ENCODE data around the gene FADS1.
A peak's percentile ranks its signal among the peaks of the same experiment; 100 is the strongest.

FADS1 gene

DNA sequence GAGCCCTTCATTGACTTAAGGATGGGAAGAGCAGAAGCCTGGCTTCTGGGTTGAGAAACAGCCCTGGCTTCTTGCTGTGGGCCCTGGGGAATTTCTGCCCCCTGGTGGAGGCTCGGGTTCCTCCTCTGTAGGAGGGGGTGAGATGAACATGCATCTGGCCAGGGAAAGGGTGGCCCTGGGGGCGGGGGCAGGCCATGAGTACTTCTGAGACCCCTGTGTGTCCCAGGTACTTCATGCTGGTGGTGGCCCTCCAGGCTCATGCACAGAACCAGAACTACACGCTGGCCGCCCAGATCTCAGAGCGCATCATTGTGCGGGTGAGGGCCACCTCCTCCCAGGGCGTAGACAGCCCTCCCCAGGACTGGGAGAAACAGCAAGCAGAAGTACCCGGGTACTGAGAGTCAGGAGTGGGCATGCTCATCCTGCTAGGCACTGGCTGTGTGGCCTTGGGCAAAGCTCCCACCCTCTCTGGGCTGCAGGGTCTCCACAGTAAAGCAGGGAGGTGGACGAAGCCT lies 40.2 kb downstream of the FADS1 start:
- peak; percentile 86 for DNase-seq (ENCODE audit: low spot score)

- DNase-seq (ENCODE audit: low spot score), result no peak
Observed at GRCh38 chr11:61775606-61776554, 40.9 kb downstream of the FADS1 start.

GRCh38 chr11:61775106-61775505 lies 41.7 kb downstream of the FADS1 start:
- no peak for DNase-seq (ENCODE audit: low spot score)

DNA sequence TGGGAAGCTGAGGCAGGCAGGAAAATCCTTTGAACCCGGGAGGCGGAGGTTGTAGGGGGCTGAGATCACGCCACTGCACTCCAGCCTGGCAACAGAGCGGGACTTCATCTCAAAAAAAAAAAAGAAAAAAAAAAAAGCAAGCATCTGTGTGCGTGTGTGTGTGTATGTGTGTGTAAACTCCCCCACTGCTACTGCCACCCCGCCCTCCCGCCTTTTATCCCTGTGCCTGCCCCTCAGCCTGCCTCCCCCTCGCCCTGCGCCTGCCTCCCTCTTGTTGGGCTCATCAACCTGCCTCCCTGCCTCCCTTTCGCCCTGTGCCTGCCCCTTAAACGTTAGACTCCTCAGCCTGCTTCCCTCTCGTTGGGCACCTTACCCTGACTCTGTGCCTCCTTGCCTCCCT lies 42.4 kb downstream of the FADS1 start:
- no peak for DNase-seq (ENCODE audit: low spot score)

DNA sequence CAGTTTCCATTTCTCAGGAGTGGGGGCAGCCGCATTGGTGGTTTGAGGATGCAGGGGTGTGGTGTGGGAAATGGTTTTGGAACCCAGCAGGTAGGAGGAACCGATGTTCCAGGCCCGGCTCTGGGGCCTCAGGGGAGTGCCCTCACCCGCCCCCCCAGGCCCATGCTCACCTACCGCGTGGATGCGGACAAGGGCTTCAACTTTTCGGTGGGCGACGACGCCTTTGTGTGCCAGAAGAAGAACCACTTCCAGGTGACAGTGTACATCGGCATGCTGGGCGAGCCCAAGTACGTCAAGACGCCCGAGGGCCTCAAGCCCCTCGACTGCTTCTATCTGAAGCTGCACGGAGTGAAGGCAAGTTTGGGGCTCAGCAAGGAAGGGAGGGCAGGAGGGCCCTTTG lies 43.0 kb downstream of the FADS1 start:
- DNase-seq (ENCODE audit: low spot score), result no peak

GRCh38 chr11:61773356-61773755 lies 43.4 kb downstream of the FADS1 start:
- no peak for DNase-seq (ENCODE audit: low spot score)

DNA sequence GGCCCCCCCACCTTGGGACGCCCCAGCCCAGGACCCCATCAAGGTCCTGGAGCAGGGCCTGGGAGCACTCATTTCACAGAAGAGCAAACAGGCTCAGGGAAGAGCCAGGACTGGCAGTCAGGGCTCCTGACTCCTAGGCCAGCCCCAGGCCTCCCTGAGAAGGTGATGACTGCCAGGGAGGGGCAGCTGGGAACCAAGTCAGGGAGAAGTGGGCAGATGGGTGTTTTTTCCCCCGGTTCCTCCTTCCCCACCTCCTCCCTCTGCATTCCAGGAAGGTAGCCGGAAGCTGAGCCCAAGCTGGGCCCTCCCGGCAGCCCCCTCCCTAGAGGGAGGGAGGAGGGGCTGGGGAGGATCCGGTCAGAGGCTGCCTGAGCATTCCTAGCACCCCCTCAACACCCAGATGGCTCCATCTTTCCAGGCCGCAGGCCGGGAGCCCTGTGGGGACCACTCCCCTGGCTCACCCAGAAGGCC lies 44.8 kb downstream of the FADS1 start:
- no peak for DNase-seq (ENCODE audit: low spot score)

- DNase-seq (ENCODE audit: low spot score), result no peak
Observed at GRCh38 chr11:61771195-61771894, 45.5 kb downstream of the FADS1 start.

- no peak for DNase-seq (ENCODE audit: low spot score)
Observed at GRCh38 chr11:61769946-61770683, 46.7 kb downstream of the FADS1 start.

GRCh38 chr11:61769169-61769920 lies 47.5 kb downstream of the FADS1 start:
- peak; percentile 51 for DNase-seq (ENCODE audit: low spot score)

DNA sequence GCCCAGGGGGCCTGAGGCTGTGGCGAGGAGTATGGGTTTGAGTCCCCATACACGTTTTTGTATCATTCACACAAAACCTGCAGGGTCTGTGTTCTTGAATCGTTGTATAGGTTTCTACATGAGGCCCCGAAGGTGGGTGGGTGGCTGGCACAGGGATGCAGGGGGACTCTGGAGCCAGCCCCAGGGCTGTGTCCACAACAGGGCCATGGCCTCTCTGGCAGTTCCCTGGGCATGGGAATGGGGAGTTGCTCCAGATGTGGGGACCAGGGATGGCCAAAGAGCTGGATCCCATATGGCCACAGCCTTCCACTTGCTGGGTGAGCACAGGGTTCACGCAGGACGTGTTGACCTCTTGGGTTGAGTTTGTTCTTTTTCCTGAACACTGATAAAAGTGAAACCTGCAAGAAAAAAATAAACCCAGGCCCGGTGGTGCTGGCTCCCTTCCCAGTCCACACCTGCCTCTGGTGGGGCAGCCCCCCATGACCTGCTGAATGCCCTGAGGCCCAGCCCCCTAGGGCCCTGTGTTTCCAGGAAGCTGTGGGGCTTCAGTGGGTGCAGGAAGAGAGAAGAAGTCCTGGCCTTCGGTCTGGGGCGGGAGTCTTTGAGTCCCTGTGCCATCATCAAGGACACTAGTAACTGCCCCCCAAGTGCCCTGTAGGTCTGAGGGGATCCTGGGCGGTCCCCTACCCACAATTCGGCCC lies 48.3 kb downstream of the FADS1 start:
- no peak for DNase-seq (ENCODE audit: low spot score)

DNA sequence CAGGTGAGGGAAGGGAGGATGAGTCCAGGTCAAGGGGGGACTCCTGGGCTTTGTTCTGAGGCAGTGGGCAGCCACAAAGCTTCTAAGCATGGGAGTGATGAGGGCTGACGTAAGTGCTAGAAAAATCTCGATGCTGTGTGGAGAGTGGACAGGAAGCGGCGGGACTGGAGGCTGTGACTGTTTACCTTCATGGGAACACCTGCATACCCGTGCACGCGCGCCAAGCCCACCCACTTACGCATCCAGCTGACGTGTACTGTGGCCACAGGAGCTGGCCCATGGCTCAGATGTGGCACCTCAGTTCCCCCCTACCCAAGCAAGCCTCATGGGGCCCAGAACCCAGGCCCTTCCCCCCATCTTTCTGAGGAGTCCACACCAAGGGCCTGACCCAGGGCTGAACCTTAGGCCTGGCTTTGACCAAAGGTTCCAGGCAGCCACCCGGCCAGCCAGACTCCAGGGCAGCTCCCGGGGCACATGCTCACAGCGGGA lies 50.4 kb downstream of the FADS1 start:
- DNase-seq (ENCODE audit: low spot score), result no peak

DNA sequence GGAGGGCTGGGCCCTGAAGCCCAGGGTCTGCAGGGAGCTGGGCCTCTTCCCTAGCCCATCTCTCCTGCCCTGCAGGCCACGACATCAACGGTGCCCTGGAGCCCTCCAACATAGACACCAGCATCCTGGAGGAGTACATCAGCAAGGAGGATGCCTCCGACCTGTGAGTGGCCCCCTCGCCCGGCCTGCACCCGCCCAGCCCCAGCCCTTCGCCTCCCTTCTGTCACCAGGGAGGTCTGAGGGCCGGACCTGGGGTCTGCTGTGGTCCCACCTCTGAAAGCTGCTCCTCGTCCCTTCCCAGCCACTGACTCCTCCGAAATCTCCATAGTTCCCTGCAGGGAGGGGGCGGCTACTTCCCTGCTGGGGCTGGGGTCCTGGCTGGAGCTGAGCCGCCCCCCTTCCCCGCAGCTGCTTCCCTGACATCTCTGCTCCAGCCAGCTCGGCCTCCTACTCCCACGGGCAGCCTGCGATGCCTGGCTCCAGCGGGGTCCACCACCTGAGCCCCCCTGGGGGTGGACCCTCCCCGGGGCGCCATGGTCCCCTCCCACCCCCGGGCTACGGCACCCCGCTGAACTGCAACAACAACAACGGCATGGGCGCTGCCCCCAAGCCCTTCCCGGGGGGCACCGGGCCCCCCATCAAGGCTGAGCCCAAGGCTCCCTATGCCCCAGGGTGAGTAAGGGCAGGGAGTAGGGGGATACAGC lies 51.1 kb downstream of the FADS1 start:
- DNase-seq (ENCODE audit: low spot score), result no peak

DNA sequence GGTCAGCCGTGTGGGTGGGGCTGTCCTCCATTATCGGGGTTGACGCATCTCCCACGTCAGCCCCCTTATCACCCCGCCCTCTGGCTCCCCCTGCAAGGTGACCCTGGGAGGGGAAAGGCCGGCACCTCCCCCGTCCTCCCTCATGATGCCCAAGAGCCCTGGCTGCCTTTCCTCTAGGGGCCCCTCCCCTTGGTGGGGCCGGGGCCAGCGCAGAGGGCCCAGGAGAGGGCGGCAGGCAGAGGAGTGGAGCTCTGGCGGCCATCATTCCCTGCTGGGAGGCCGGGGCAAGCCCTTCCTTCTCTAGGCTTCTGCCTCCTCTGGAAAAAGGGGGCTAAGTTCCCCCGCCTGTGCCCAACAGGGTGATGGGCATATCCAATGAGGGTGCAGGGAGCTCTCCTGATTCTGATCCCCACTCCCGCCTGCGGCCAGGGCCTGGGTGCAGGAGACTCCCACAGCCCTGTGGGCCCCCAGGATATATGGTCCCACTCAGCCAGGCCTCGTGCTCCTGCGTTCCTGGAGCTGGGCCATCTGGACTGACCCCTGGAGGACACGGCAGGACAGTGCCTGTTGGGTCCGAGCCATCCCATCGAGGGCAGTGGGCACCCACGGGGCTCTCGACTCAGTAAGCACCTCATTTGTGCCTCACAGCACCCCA lies 52.1 kb downstream of the FADS1 start:
- no peak for DNase-seq (ENCODE audit: low spot score)

- no peak for DNase-seq (ENCODE audit: low spot score)
Observed at GRCh38 chr11:61763930-61764605, 52.7 kb downstream of the FADS1 start.

DNA sequence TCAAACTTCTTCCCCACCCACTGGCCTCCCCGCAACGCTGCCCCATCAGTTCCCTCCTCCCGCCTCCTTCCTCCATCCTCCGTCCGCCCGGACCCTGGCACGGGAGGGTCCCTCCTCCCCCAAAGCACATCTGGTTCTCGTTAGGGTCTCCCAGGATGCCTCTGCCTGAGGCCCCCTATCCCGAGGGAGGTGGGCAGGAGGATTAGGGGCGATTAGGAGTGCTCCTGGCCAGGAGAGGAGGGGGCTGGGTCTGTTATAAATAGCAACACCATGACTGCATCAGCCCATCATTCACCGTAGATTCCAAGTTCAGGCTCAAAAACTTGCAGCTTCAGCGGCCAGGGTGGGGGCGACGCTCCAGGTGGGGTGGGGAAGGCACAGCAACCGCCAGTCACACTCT lies 54.0 kb downstream of the FADS1 start:
- DNase-seq (ENCODE audit: low spot score), result no peak

- no peak for DNase-seq (ENCODE audit: low spot score)
Observed at GRCh38 chr11:61762223-61762615, 54.6 kb downstream of the FADS1 start.

GRCh38 chr11:61761440-61762222 lies 55.2 kb downstream of the FADS1 start:
- no peak for DNase-seq (ENCODE audit: low spot score)
